Chondrocyte (in vitro differentiated cells): ENCODE data around the gene C14orf180. TPM values are rescaled to one million over a fixed set of nuclear protein-coding genes. Genes with fewer than 3 reads are reported as not detected.

Source experiments
- DNase-seq: peaks from one replicate; pipeline ENCODE4 v3.0.0; 2021; ENCODE audit warnings: mixed read lengths, low spot score
- H3K27ac Mint-ChIP-seq: one replicate; pipeline ENCODE4 v1.8.0; 2021; ENCODE audit warnings: mild to moderate bottlenecking, moderate library complexity, mixed read lengths; ENCODE audit not compliant: unreplicated experiment
- H3K27me3 Mint-ChIP-seq: 2 replicates; pipeline ENCODE4 v1.8.0; 2021; ENCODE audit warnings: low read depth, mixed read lengths
- H3K36me3 Mint-ChIP-seq: 2 replicates; pipeline ENCODE4 v1.8.0; 2021; ENCODE audit warnings: low read depth, mixed read lengths
- H3K4me1 Mint-ChIP-seq: 2 replicates; pipeline ENCODE4 v1.8.0; 2021; ENCODE audit warnings: low read depth, mild to moderate bottlenecking, mixed read lengths
- H3K4me3 Mint-ChIP-seq: one replicate; pipeline ENCODE4 v1.8.0; 2021; ENCODE audit warnings: mild to moderate bottlenecking, moderate library complexity, mixed read lengths; ENCODE audit not compliant: unreplicated experiment
- H3K9me3 Mint-ChIP-seq: 2 replicates; pipeline ENCODE4 v1.8.0; 2021; ENCODE audit warnings: low read depth, mixed read lengths
- CTCF ChIP-seq: fragments of 200-600 bp; sonication (generic); IDR thresholded peaks from 2 replicates; pipeline ENCODE4 v1.5.0; 2021; ENCODE audit warnings: antibody characterized with exemption, mild to moderate bottlenecking, moderate library complexity
- total RNA-seq: library from RNA; stranded (reverse); gene quantifications from 3 replicates; pipeline ENCODE4 v1.2.1, GENCODE V29; 2021

Gene C14orf180
- total RNA-seq, 1 donor from 2014 or later = not detected

DNA sequence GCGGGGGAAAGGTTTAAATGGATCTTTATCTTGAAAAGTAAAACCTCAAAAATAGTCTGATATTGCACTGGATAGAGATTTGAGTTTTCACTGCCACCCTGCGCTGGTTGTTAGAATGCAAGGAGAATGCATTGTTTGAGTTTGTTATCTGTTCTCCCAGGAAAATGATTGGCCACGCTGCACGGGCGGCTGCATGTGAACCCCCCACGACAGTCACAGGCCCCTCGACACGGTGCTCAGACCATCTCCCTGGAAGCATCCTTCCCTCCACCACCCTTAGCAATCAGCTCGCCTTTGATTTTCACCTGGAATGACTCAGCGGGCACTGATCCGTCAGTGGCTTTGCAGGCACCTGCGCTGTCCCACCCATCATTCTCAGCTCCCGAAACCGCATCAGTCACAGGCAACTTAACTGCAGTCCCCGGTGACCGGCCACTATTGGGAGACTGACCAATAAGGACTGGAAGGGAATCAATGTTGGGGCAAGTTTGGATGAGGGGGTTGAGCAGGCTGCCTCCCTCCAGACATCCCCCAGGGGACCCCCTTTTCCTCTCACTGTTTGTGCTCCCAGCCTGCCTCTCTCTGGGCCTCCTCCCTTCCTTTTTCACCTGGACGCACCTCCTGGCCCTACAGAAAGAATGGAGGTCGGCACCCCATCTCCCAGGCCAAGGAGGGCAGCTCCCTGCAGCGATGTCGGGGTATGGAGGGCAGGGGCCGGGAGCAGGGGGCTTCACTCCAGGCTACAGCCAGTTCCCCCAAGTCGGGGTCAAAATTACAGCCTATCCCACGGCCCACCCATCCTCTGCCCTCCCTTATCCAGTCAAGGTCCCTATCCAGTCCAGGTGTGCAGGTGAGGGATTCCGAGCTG is 28.5 kb upstream of the C14orf180 start:
- H3K4me1 Mint-ChIP-seq = no peaks in the 10 kb centered on the region
- H3K27ac Mint-ChIP-seq = no peak overlapping the region
- no peaks in the 10 kb centered on the region for H3K36me3 Mint-ChIP-seq
- DNase-seq = no peak
- H3K27me3 Mint-ChIP-seq = peaks cover 32% of the 10 kb centered on the region
- H3K9me3 Mint-ChIP-seq = no peaks in the 10 kb centered on the region
- no peak for TF ChIP-seq CTCF
- H3K4me3 Mint-ChIP-seq = no peak overlapping the region

- no peak overlapping the region for H3K27ac Mint-ChIP-seq
- H3K4me3 Mint-ChIP-seq = no peak overlapping the region
- TF ChIP-seq CTCF = no peak
- H3K36me3 Mint-ChIP-seq = no peaks in the 10 kb centered on the region
- peaks cover 28% of the 10 kb centered on the region for H3K27me3 Mint-ChIP-seq
- no peaks in the 10 kb centered on the region for H3K9me3 Mint-ChIP-seq
- no peaks in the 10 kb centered on the region for H3K4me1 Mint-ChIP-seq
- peak; percentile 92 for DNase-seq
Measured at GRCh38 chr14:104551851-104552737, 27.5 kb upstream of the C14orf180 start.

DNA sequence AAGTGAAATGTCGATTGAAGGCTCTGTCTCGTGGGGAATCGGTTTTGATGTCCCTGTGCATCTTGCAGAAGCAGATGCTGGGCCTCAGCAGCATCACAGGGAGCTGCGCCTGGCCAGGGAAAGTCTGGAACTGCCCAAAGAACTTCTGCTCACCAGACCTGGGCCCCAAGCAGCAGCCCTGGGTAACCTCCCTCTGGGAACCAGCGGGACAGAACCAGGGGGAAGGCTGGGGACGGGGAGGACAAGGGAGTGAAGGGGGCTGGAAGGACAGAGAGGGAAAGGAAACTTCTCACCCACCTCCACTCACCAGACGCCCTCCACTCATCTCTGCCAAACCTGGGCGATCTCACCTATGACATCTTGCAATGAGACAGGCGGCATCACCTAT is 26.8 kb upstream of the C14orf180 start:
- H3K4me3 Mint-ChIP-seq = no peak overlapping the region
- DNase-seq = no peak
- TF ChIP-seq CTCF = no peak
- H3K36me3 Mint-ChIP-seq = no peaks in the 10 kb centered on the region
- no peaks in the 10 kb centered on the region for H3K4me1 Mint-ChIP-seq
- H3K9me3 Mint-ChIP-seq = no peaks in the 10 kb centered on the region
- peaks cover 32% of the 10 kb centered on the region for H3K27me3 Mint-ChIP-seq
- no peak overlapping the region for H3K27ac Mint-ChIP-seq

DNA sequence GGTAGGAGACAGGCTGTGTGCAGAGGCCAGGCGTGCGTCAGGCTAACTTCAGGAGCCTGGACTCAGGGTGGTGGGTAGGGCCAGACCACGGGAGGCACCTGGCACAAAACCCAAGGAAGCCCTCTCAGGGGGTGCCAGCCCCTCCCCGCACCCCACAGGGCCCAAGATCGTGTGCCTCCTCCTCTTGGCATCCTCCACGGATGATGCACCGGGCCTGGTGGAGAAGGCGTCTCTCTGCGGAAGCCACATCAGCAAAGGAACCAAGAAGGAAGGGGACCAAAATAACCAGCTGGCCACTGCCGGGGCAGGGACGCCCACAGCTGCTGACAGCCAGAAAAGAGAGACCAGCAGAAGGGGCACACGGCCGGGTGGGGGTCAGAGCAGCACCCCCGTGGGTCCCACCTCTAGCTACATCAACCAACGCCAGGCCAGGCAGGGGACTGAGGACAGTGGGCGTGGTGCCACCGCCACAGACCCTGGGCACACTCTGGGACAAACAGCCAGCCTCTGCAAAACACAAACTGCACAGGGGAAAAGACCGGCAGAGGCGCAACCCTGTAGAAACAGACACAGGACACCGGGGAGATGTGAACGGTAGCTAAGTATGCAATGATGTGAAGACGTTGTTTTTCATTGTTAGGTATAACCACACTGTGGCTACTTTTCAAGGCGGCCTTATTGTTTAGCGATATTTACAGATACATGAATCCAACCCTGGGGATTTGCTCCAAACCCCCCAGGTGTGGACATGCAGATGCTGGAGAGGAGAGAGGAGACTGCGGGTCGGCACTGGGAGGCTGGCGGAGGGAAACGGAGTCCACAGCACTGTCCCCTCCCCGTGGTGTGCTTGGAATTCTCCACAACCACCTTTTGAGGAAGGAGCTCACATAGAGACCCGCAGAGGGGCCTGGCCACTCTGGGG is 26.1 kb upstream of the C14orf180 start:
- Mint-ChIP-seq H3K36me3 (no peaks in the 10 kb centered on the region), H3K9me3 (no peaks in the 10 kb centered on the region), H3K27me3 (peaks cover 34% of the 10 kb centered on the region), H3K27ac (no peak overlapping the region), H3K4me1 (no peaks in the 10 kb centered on the region), H3K4me3 (no peak overlapping the region)
- DNase-seq = no peak
- TF ChIP-seq CTCF = no peak
